HG02763 (cell line): ENCODE data around the gene CSNK1A1L.

Experiments
- ATAC-seq: cut with Tn5 transposase; IDR thresholded peaks from one replicate; pipeline ENCODE4 v1.9.1; 2021; ENCODE audit warnings: mild to moderate bottlenecking, moderate library complexity; ENCODE audit not compliant: unreplicated experiment

Gene CSNK1A1L

DNA sequence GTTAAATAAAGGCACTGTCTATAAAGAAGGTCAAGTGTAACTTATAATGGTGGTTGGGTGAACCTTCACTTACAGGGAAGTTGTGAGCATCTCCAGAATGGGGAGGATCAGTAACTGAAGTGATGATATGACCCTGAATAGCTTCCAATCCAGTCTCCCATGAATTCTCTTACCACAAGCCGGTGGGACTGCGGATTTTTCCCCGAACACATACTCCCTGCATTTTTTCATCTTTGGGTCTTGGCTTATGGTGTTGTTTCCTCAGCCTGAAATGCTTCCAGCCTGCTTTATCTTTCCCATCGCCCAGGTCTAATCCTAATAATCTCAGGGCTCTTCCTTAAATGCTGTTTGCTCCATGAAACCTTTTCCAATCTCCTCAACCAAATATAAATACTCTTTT, 2.0 kb upstream of the CSNK1A1L start:
- no peak for ATAC-seq

GRCh38 chr13:37106642-37107041, 1.2 kb upstream of the CSNK1A1L start:
- no peak for ATAC-seq

DNA sequence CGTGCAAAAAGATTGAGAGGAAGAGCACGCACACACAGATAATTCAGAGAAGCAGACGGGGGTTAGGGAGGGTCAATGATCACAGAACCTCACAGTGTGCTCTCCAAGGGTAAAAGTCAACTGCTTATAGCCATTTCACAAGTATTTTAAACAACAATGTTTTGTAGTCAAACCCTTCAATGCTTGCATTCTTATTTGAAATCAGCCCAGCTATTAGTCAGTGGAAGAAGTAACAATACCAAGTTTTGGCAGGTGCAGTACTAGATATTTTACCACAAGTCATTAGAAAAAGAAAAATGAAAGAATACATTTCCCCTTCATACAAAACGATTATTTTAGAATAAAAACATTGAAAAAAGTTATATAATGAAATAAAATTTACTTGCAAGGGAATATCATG, 2.6 kb downstream of the CSNK1A1L start:
- ATAC-seq = no peak

DNA sequence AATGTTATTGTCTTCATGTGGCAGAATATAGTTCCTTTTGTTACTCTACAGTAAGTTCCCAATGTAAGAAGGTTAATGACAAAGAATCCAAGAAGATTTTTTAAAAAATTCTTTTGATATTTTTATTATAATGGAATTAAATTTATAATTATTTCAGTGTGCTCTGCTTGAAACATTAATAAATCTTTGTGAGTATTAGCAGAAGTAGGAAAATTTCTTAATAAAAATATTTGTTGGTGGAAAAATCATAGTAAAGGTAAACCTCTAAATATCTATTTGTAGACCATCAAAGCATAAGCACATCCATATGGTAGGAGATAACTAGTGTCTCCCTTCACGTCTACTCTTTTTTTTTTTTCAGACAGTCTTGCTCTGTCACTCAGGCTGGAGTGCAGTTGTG, 4.3 kb downstream of the CSNK1A1L start:
- ATAC-seq = no peak

GRCh38 chr13:37100731-37101130, 4.7 kb downstream of the CSNK1A1L start:
- ATAC-seq = no peak

GRCh38 chr13:37097076-37097475, 8.4 kb downstream of the CSNK1A1L start:
- no peak for ATAC-seq

DNA sequence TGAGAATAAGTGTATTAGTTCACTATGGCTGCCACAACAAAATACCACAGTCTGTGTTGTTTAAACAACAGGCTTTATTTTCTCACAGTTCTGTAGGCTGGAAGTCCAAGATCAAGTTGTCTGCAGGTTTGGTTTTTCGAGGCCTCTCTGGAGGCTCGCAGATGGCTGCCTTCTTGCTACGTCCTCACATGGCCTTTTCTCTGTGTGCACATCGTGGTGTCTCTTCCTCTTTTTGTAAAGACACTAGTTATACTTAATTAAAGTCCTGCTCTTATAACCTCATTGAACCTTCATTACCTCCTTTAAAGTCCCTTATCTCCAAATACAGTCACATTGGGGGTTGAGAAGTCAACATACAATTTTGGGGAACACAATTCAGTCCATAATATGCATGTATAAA, 10.6 kb downstream of the CSNK1A1L start:
- ATAC-seq = no peak

DNA sequence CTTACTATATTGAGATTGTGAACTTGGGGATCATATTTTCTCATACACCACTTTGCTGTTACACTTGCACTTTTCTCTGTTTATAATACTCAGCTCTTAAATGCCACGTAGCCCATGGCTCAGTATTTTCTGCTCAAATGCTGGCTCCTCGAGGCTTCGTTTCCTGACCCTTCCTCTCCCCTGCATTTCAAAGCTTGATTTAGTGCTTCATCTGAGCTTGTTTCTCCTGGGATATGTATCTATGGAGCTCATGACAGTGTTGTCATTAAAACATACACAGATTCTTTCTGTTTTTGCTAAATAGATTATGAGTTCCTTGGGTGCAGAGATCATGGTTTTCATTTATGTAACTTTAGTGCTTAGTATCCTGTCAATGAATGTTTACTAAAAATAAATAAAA, 11.4 kb downstream of the CSNK1A1L start:
- no peak for ATAC-seq

GRCh38 chr13:37091835-37092234, 13.6 kb downstream of the CSNK1A1L start:
- ATAC-seq = no peak

- no peak for ATAC-seq
These were observed 14.6 kb downstream of the CSNK1A1L start for GRCh38 chr13:37090912-37091311.

DNA sequence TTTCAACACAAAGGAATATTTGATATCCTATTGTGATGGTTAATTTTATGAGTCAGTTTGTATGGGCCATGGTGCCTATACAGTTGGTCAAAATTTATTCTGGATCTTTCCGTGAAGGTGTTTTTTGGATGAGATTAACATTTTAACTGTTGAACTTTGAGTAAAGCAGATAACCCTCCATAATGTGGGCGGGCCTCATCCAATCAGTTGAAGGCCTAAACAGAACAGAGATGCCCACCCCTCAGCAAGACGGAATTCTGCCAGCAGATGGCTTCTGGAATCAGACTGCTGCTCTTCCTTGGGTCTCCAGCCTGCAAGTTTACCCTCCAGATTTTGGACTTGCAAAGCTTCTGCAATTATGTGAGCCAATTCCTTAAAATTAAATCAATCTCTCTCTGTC, 16.0 kb downstream of the CSNK1A1L start:
- ATAC-seq = no peak

DNA sequence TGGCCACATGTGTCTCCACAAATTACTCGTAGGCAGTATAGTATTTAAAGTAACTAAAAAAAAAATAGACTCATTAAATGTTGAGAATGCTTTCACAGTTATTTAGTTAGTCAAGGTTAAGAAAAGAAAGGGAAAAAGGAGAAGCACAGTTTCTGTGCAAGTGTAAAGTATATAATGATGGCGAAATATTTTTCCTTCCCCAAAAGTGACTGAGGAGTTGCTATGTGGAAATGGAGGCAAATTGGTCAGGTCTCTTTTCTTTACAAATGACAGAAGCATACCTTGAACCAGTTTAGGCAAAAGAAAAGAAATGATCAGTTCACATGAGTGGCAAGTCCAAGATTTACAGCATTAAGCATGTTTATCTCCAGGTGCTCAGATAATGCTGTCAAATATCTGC, 18.0 kb downstream of the CSNK1A1L start:
- no peak for ATAC-seq

GRCh38 chr13:37085606-37086005, 19.9 kb downstream of the CSNK1A1L start:
- ATAC-seq = no peak

- ATAC-seq = no peak
These were observed 28.6 kb downstream of the CSNK1A1L start for GRCh38 chr13:37076818-37077217.

DNA sequence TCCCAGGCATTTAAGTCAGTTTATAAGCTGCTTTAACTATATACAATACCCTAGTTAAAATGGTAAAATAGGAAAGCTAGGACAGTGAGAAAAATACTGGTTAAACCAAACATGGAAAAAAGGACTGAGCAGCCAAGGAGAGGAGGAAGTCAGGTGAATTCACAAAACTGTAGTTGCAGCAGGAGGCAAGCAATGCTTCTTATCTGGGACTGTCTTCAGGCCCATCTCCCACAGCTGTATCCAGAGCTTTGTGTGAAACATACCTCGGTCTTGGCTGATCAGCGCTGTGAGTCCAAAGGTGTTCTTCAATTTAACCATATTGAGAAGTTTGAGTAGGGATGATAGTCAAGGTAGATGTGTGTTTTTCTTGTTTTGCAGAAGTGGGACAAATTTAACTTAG, 30.3 kb downstream of the CSNK1A1L start:
- ATAC-seq = no peak

DNA sequence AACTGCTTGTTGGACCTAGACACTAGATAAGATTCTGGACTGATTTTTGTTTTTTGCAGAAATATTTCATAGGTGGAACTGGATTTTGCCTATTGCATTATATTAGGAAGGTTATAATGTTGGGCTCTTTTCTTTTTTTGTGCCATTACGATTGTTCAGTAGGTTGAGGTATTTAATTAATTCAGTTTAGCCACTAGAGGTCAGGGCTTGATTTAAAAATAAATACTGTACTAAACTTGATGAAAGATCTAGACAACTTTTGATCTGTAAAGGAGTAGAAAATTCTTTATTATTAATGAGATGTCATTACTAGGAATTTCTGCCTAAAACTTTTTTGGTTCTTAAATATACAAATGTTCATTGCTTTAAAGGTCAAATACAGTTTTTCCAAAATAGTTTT, 30.8 kb downstream of the CSNK1A1L start:
- no peak for ATAC-seq

DNA sequence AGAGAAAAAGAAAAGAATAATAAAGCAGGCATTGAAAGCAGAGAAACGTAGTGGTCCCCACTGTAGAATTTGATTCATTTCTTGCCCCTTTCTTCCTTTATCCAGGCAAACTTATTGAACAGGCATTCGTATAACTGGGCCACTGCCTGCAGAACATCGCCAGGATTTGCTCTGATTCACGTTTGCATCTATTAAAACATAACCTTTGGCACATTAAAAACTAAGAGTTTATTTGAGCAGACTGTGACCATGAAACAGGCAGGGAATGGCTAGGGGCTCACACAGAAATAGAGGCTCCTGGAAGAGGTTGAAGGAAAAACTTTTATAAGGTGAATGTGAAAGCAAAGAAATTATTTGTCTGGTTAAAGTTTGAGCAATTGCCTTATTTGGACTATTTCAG, 33.4 kb downstream of the CSNK1A1L start:
- ATAC-seq = no peak

DNA sequence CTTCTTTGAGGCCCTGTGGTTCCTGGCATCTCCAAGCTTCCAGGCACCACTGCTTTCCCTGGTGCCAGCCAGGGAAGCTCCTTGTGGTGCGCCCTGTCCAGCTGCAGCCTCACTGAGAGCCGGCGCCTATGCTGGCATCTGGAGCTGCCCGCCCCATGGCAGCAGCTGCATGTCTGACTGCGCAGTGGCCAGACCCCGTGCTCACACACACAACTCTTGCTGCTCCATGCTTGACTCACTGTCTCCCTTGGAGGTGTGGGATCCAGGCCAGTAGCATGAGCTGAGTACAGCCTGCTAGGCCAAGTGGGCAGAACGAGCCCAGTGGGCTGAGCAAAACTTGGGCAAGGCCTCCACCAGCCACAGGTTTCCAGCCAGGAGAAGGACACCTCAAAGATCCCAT, 34.5 kb downstream of the CSNK1A1L start:
- no peak for ATAC-seq

- no peak for ATAC-seq
These were observed 35.2 kb downstream of the CSNK1A1L start for GRCh38 chr13:37070145-37070695.

GRCh38 chr13:37069597-37070103, 35.8 kb downstream of the CSNK1A1L start:
- ATAC-seq = no peak

- no peak for ATAC-seq
These were observed 36.5 kb downstream of the CSNK1A1L start for GRCh38 chr13:37068962-37069361.

DNA sequence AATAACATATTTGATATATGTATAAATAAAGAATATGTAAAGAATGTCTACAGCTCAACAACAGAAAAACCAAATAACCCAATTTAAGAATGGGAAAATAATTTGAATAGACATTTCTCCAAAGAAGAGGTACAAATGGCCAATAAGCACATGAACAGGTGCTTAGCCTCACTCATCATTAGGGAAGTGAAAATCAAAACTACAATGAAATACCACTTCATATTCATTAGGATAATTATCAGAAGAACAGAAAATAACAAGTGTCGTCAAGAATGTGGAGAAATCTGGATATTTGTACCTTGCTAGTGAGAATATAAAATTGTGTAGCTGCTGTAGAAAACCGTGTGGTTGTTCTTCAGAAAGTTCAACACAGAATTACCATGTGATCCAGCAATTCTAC, 37.6 kb downstream of the CSNK1A1L start:
- peak; percentile 61 for ATAC-seq

DNA sequence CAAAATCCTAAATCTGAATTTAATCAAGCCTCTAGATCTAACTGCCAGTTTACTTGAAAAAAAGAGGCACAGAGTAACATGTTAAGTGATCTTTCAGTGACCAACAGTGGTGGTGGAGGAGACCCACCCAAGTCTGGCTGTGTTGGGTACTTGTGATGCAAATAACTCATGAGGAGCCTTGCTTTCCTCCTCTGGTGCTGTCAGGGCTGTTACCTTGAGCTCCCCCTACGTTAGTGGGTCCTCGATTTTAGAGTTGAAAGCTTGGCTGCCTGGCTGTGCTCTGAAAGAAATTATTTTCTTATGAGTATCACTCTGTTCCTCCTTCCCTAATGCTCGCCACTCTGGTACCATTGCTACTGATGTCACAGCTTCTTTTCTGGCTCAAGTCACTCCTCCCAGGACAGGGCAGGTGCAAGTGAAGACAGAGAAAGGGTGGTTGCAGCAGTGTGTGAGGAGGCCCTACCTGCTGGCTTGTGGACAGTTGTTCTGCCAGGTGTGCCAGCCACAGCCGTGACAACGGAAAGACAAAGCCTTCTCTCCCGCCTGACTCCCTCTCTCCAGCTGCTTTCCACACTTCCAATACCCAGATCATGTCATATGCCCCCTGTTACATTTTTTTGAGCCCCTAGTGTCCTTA, 39.5 kb downstream of the CSNK1A1L start:
- no peak for ATAC-seq
